Measurements from ENCODE around the gene ZSCAN20. TPM values are rescaled to one million over a fixed set of nuclear protein-coding genes. Genes with fewer than 3 reads are reported as not detected.

Gene ZSCAN20
- total RNA-seq, 1 donor from 2014 or later = 9.7 TPM

GRCh38 chr1:33460947-33461629, 11.4 kb upstream of the ZSCAN20 start:
- H3K27me3 Mint-ChIP-seq (ENCODE audit: unreplicated experiment) = peaks cover 2% of the 10 kb centered on the region
- H3K9me3 Mint-ChIP-seq (ENCODE audit: unreplicated experiment) = peaks cover 4% of the 10 kb centered on the region
- H3K4me1 Mint-ChIP-seq (ENCODE audit: low read depth, unreplicated experiment) = no peaks in the 10 kb centered on the region
- H3K27ac Mint-ChIP-seq (ENCODE audit: unreplicated experiment) = no peak overlapping the region
- no peak for TF ChIP-seq CTCF (IDR thresholded peaks at IDR 0.05; ENCODE audit: partially characterized antibody, unreplicated experiment)
- no peak for DNase-seq
- no peak overlapping the region for H3K4me3 Mint-ChIP-seq (ENCODE audit: unreplicated experiment)
- H3K36me3 Mint-ChIP-seq (ENCODE audit: unreplicated experiment) = no peaks in the 10 kb centered on the region

GRCh38 chr1:33462405-33463164, 9.9 kb upstream of the ZSCAN20 start:
- DNase-seq = no peak
- TF ChIP-seq CTCF (IDR thresholded peaks at IDR 0.05; ENCODE audit: partially characterized antibody, unreplicated experiment) = no peak
- Mint-ChIP-seq H3K9me3 (ENCODE audit: unreplicated experiment) (peaks cover 4% of the 10 kb centered on the region), H3K27ac (ENCODE audit: unreplicated experiment) (no peak overlapping the region), H3K4me1 (ENCODE audit: low read depth, unreplicated experiment) (no peaks in the 10 kb centered on the region), H3K4me3 (ENCODE audit: unreplicated experiment) (no peak overlapping the region), H3K27me3 (ENCODE audit: unreplicated experiment) (no peaks in the 10 kb centered on the region), H3K36me3 (ENCODE audit: unreplicated experiment) (no peaks in the 10 kb centered on the region)

GRCh38 chr1:33464552-33464951, 7.9 kb upstream of the ZSCAN20 start:
- Mint-ChIP-seq H3K27me3 (ENCODE audit: unreplicated experiment) (no peaks in the 10 kb centered on the region), H3K4me3 (ENCODE audit: unreplicated experiment) (no peak overlapping the region), H3K9me3 (ENCODE audit: unreplicated experiment) (peaks cover 2% of the 10 kb centered on the region), H3K4me1 (ENCODE audit: low read depth, unreplicated experiment) (peaks cover 6% of the 10 kb centered on the region), H3K27ac (ENCODE audit: unreplicated experiment) (no peak overlapping the region), H3K36me3 (ENCODE audit: unreplicated experiment) (no peaks in the 10 kb centered on the region)
- TF ChIP-seq CTCF (IDR thresholded peaks at IDR 0.05; ENCODE audit: partially characterized antibody, unreplicated experiment) = no peak
- DNase-seq = no peak

DNA sequence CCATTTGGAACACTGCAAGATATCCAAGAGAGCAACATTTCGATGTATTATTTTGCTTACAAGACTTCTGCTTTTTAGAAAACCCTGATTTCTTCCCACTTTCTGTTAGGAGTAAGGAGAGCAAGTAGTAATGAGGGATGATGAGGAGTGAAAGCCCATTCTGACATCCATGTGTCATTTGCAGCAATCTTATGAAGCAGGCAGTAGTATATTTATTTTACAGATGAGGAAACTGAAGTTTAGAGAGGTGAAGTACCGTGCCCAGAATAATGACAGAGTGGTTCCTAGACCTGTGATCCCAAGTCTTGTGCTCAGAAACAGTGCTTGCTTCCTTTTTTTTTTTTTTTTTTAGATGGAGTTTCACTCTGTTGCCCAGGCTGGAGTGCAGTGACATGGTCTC, 7.1 kb upstream of the ZSCAN20 start:
- no peaks in the 10 kb centered on the region for H3K27me3 Mint-ChIP-seq (ENCODE audit: unreplicated experiment)
- no peaks in the 10 kb centered on the region for H3K36me3 Mint-ChIP-seq (ENCODE audit: unreplicated experiment)
- peaks cover 10% of the 10 kb centered on the region for H3K4me1 Mint-ChIP-seq (ENCODE audit: low read depth, unreplicated experiment)
- no peak overlapping the region for H3K27ac Mint-ChIP-seq (ENCODE audit: unreplicated experiment)
- H3K4me3 Mint-ChIP-seq (ENCODE audit: unreplicated experiment) = no peak overlapping the region
- no peak for TF ChIP-seq CTCF (IDR thresholded peaks at IDR 0.05; ENCODE audit: partially characterized antibody, unreplicated experiment)
- DNase-seq = no peak
- peaks cover 2% of the 10 kb centered on the region for H3K9me3 Mint-ChIP-seq (ENCODE audit: unreplicated experiment)

GRCh38 chr1:33466159-33466558, 6.3 kb upstream of the ZSCAN20 start:
- DNase-seq = no peak
- Mint-ChIP-seq H3K9me3 (ENCODE audit: unreplicated experiment) (peaks cover 2% of the 10 kb centered on the region), H3K27me3 (ENCODE audit: unreplicated experiment) (no peaks in the 10 kb centered on the region), H3K4me3 (ENCODE audit: unreplicated experiment) (no peak overlapping the region), H3K36me3 (ENCODE audit: unreplicated experiment) (no peaks in the 10 kb centered on the region), H3K4me1 (ENCODE audit: low read depth, unreplicated experiment) (peaks cover 16% of the 10 kb centered on the region), H3K27ac (ENCODE audit: unreplicated experiment) (no peak overlapping the region)
- no peak for TF ChIP-seq CTCF (IDR thresholded peaks at IDR 0.05; ENCODE audit: partially characterized antibody, unreplicated experiment)

All from glutamatergic neuron (in vitro differentiated cells).